Activated CD4-positive, CD25-positive, alpha-beta regulatory T cell (primary cell): ENCODE data around the gene GOLT1A.

Experiments
- DNase-seq, 4 experiments: peaks; one replicate each; lab custom pipeline; 2025; lab: John Stamatoyannopoulos, UW

The GOLT1A gene

DNA sequence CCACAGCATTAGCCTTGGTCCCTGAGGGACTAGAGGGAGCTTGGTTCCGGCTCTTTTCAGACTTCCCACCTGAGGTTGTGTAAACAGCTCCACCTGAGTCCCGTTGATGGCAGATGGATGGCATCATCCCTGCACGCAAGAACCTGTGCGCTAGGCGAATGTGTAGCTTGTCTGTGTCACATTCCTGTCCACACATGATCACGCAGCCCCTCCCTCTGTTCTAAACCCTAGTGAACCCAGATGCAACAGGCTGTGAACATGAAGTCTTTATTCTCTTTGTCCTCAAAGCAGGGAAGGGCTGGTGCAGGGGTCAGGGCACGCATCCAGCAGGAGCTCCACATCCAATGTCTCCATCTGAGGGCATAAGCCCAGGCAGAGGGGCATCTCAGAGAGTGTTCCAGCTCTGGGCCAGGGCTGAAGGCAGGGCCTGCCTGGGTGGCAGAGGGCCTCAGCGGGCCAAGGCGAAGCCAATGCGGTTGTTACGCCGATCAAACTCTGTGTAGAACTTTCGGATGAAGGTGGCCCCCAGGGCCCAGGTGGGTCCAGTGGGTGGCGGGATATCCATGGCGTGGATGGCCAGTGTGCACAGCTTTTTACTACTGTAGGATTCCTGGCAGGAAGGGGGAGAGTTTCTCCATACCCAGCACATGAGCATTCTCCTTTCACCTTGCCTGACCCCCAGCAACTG is 59.1 kb downstream of the GOLT1A start:
- no peak for DNase-seq

DNA sequence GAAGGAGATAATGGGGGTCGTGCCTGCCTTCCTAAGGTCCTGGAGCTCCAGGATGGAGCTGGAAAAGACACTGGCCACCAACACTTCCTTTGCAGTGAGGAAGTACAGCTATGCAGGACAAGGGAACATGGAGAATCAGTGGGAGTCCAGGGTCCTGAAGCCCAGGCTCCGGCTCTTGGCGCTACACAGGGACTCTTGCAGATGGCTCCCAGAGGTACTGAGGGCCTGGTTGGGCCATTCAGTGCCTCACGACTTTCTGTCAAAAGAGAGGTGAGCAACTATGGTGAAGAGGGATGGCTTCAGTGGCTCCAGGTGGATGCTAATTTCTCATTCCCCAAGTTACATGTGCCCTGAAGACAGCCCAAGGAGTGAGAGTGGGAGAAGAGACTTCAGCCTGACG is 60.1 kb downstream of the GOLT1A start:
- DNase-seq, result no peak

- no peak for DNase-seq
These were observed 61.3 kb downstream of the GOLT1A start for GRCh38 chr1:204152310-204153044.

DNA sequence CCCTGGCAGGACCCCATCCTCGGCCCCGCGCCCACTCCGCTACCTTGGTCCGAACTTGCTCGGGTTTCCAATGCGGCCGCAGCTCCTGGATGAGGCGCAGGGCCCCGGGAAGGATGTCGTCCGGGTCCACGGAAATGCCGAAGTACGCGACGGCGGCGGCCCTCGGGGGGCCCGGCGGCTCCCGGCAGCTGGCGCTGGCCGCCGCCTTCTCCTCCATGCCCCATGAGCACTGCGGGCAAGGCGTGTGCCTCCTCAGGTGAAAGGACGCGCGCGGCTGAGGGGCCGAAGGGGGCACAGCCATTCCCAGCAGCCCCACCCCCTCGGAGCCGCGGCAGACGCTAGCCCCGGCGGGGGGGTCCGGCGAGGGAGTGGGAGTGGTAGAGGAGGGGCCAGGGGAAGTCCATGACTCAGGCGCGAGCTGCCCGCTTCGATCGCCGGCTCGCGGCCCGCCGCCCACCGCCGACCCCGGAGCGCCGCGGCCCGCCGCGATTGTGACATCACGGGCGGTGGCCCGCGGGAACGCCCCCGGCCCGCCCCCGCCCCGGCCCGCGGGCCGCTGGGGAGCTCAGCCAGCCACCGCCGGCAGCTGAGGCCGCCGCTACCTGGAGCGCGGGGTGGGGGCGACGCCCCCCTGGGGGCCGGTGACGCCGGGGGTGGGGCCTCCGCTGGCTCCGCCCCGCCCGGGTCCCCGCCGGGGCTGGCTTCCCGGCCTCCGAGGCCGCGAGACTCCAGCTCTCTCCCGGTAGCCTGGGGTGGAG is 62.1 kb downstream of the GOLT1A start, which contains the start of gene ETNK2:
Gene ETNK2, minus strand, starts transcription at position 493 of the 758 bp plus-strand sequence. Its CDS starts 192 bp downstream, at position 301.
- DNase-seq, result peak in 2 of 4 experiments; percentile 29 to 30

DNA sequence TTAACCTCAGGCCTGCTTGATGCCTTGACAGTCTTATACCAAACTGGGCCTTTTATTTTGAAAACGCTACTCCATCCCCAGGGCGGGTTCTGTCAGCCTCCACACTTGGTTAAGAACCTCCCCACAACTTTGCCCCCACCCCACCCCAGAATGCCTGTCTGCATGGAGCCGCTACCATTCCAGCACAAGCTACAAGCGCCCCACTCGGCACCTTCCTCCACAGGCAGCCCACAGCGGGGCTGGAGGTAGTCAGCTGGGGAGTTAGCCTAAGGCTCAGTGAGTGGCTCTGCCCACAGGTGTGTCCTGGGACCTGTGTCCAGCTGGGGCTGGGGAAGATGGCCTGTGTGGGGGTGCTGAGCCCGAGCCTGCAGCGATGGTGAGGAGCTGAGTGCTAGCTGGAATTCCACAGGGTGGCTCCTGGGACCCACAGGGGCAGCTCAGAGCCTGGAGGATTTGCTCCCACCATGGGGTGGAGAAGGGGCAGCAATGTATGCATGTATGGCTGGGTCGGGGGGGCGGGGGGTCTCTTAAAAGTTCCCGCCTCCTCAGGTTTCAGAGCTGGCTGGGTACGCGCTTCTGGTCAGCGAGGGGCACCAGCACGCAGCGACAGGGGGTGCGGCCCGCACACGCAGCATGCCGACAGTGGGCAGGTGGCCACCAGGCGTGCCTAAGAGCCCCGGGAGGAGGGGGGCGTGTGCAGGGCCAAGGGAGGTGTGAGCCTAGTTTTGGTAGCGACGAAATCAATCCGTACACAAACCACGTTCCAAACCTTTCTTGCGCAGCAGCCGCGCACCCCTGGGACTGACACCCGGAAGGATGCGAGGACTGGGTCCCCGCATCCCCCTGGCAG is 62.9 kb downstream of the GOLT1A start:
- no peak for DNase-seq

DNA sequence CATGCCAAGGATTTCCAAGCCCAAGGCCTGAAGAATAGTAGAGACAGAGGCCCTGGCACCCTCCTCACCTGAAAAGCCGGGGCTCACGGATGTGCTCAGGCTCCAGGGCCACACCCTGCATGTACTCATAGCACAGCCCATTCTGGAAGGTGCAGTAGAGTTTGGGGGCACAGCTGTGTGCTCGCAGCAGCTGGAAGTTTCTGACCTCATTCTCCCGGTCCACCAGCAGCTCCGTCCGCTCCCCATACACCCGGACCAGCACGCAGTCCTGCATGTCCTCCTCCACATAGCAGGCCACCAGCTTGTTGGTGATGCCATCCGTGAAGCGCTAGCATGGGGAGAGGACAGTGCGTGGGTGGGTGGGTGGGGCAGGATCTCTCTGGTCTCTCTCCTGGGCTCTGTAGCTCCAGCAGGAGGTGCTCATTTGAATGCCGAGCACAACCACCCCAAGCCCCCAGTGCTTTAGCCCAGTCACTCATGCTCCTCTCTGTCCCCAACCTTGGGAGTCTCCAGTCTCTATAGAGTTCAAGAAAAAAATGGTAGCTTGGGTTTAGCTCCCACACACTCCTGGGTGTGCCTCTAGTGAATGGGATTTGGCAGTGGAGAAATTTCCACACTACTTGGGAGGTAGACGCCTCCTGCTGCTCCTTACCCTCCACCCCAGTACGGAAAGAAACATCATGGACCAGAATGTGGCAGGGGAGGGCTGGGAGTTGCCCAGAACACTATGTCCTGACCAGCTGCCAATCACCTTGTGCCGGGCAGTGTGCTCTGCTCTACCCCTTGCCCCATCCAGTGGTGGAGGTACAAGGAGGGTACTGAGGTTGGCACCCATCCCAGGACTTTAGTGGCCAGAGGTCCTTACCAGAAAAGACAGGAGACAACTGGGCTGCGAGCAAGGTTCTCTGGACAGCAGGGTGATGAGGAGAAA is 63.9 kb downstream of the GOLT1A start:
- no peak for DNase-seq

DNA sequence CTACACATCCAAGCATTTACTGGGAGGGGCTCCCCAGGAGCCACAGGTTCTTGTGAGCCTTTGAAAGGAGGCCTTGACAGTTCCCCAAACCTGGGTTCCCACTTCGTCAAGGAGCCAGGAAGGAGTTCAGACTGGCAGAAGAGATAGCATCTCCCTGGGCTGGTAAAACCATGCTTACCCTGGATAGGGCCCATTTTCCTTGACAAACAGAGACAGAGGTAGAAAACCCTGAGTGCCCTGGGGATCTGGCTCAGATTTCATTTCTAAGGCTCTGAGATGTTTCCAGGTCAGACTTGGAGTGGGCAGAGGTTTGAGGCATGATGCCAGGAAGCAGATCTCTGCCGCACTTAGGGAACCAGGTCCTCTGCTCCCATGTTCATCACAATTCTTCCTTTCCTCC is 64.7 kb downstream of the GOLT1A start:
- no peak for DNase-seq
